HG03354 (cell line): ENCODE measurements around the gene ZNF672.
A peak's percentile ranks its signal among the peaks of the same experiment; 100 is the strongest.

Experiments used
- ATAC-seq: cut with Tn5 transposase; IDR thresholded peaks from one replicate; pipeline ENCODE4 v1.9.1; 2021; ENCODE audit warnings: mild to moderate bottlenecking; ENCODE audit not compliant: unreplicated experiment, poor library complexity, severe bottlenecking

Gene ZNF672

GRCh38 chr1:248811514-248812490 lies 26.2 kb upstream of the ZNF672 start:
- ATAC-seq: no peak

- ATAC-seq: no peak
Measured at GRCh38 chr1:248812736-248813425, 25.1 kb upstream of the ZNF672 start.

GRCh38 chr1:248813546-248813945 lies 24.5 kb upstream of the ZNF672 start:
- no peak for ATAC-seq

GRCh38 chr1:248814351-248814750 lies 23.7 kb upstream of the ZNF672 start:
- no peak for ATAC-seq

- no peak for ATAC-seq
Measured at GRCh38 chr1:248815407-248816034, 22.5 kb upstream of the ZNF672 start.

GRCh38 chr1:248816042-248816851 lies 21.8 kb upstream of the ZNF672 start:
- ATAC-seq: no peak

GRCh38 chr1:248817065-248817464 lies 21.0 kb upstream of the ZNF672 start:
- ATAC-seq: no peak

GRCh38 chr1:248818505-248819374 lies 19.3 kb upstream of the ZNF672 start:
- ATAC-seq: no peak

- ATAC-seq: no peak
Measured at GRCh38 chr1:248820041-248820585, 17.9 kb upstream of the ZNF672 start.

GRCh38 chr1:248821101-248821500 lies 16.9 kb upstream of the ZNF672 start:
- ATAC-seq: no peak

- no peak for ATAC-seq
Measured at GRCh38 chr1:248821641-248822040, 16.4 kb upstream of the ZNF672 start.

GRCh38 chr1:248822148-248823032 lies 15.6 kb upstream of the ZNF672 start:
- ATAC-seq: no peak

- ATAC-seq: no peak
Measured at GRCh38 chr1:248823517-248824001, 14.5 kb upstream of the ZNF672 start.

GRCh38 chr1:248824301-248824700 lies 13.7 kb upstream of the ZNF672 start:
- ATAC-seq: no peak

GRCh38 chr1:248824701-248825100 lies 13.3 kb upstream of the ZNF672 start:
- ATAC-seq: no peak

- no peak for ATAC-seq
Measured at GRCh38 chr1:248825136-248825535, 12.9 kb upstream of the ZNF672 start.

- peak; percentile 6 for ATAC-seq
Measured at GRCh38 chr1:248825573-248825908, 12.5 kb upstream of the ZNF672 start.
